ENCODE results near the gene PPIP5K1.

Gene PPIP5K1

DNA sequence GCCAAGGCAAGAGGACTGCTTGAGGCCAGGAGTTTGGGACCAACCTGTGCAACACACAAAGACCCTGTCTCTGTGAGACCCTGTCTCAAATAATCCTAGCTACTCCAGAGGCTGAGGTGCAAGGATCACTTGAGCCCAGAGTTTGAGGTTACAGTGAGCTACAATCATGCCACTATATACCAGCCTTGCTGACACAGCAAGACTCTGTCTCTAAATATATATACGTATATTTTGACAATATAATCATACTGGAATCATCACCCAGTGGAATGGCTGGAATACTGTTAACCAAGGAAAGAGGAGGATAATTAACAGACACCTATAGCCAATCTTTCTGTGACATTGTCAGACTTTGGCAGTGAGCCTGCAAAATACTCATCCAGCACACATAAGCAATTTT, 81.6 kb downstream of the PPIP5K1 start:
- no peak for DNase-seq (ENCODE audit: extremely low read depth, insufficient read length)
- TF ChIP-seq, protein P1, sequence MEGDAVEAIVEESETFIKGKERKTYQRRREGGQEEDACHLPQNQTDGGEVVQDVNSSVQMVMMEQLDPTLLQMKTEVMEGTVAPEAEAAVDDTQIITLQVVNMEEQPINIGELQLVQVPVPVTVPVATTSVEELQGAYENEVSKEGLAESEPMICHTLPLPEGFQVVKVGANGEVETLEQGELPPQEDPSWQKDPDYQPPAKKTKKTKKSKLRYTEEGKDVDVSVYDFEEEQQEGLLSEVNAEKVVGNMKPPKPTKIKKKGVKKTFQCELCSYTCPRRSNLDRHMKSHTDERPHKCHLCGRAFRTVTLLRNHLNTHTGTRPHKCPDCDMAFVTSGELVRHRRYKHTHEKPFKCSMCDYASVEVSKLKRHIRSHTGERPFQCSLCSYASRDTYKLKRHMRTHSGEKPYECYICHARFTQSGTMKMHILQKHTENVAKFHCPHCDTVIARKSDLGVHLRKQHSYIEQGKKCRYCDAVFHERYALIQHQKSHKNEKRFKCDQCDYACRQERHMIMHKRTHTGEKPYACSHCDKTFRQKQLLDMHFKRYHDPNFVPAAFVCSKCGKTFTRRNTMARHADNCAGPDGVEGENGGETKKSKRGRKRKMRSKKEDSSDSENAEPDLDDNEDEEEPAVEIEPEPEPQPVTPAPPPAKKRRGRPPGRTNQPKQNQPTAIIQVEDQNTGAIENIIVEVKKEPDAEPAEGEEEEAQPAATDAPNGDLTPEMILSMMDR (IDR thresholded peaks at IDR 0.05; ENCODE audit: insufficient read depth, low read length, poor library complexity, severe bottlenecking): no peak
- Histone ChIP-seq H3K4me3 (replicated peaks; ENCODE audit: low read depth, low read length) (no peak overlapping the region), H3K27me3 (replicated peaks; ENCODE audit: control insufficient read depth, insufficient read depth, low read length) (no peaks in the 10 kb centered on the region), H3K36me3 (ENCODE audit: control insufficient read depth, insufficient read depth, low read length) (no peaks in the 10 kb centered on the region)

- Histone ChIP-seq H3K4me3 (replicated peaks; ENCODE audit: low read depth, low read length) (no peak overlapping the region), H3K27me3 (replicated peaks; ENCODE audit: control insufficient read depth, insufficient read depth, low read length) (no peaks in the 10 kb centered on the region), H3K36me3 (ENCODE audit: control insufficient read depth, insufficient read depth, low read length) (no peaks in the 10 kb centered on the region)
- no peak for DNase-seq (ENCODE audit: extremely low read depth, insufficient read length)
- TF ChIP-seq, protein P1 (IDR thresholded peaks at IDR 0.05; ENCODE audit: insufficient read depth, low read length, poor library complexity, severe bottlenecking): no peak
These were observed 84.3 kb downstream of the PPIP5K1 start for GRCh38 chr15:43505738-43506137.

DNA sequence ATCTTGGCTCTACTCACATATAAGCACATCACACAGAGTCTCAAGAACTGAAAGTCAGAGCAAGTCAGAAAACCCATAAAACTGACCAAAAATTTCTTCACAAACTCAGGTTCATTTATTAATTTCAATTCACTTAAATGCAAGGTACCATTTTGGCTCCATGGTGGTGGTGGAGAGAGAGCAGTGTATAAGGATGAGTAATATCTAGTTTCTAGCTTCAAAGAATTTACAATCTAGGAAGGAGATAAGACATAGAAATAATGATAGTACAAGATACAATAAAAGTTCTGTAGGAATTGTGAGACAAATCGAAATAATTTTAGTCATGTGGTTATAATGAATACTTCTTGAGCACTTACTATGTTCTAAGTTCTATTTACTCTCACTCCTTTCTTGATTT, 90.4 kb downstream of the PPIP5K1 start:
- no peak for DNase-seq (ENCODE audit: extremely low read depth, insufficient read length)
- TF ChIP-seq, protein P1 (IDR thresholded peaks at IDR 0.05; ENCODE audit: insufficient read depth, low read length, poor library complexity, severe bottlenecking): no peak
- Histone ChIP-seq H3K4me3 (replicated peaks; ENCODE audit: low read depth, low read length) (no peak overlapping the region), H3K36me3 (ENCODE audit: control insufficient read depth, insufficient read depth, low read length) (no peaks in the 10 kb centered on the region), H3K27me3 (replicated peaks; ENCODE audit: control insufficient read depth, insufficient read depth, low read length) (no peaks in the 10 kb centered on the region)

DNA sequence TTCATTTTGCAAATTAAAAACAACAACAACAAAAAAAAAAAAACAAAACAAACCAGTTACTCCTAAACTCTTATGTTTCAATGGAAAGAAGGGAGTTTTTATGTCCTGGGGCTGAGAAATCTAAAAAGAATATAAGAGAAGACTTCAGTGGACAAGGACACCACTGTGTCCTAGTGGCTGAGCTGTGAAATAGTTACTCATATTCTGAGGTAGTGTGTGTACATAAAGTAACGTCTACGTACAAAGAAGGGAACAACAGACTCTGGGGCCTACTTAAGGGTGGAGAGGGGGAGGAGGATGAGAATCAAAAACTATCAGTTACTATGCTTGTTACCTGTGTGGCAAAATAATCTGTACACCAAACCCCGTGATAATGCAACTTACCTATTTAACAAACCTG, 91.0 kb downstream of the PPIP5K1 start:
- Histone ChIP-seq H3K27me3 (replicated peaks; ENCODE audit: control insufficient read depth, insufficient read depth, low read length) (no peaks in the 10 kb centered on the region), H3K4me3 (replicated peaks; ENCODE audit: low read depth, low read length) (no peak overlapping the region), H3K36me3 (ENCODE audit: control insufficient read depth, insufficient read depth, low read length) (no peaks in the 10 kb centered on the region)
- TF ChIP-seq, protein P1 (IDR thresholded peaks at IDR 0.05; ENCODE audit: insufficient read depth, low read length, poor library complexity, severe bottlenecking): no peak
- no peak for DNase-seq (ENCODE audit: extremely low read depth, insufficient read length)

- TF ChIP-seq, protein P1 (IDR thresholded peaks at IDR 0.05; ENCODE audit: insufficient read depth, low read length, poor library complexity, severe bottlenecking): no peak
- no peak overlapping the region; the same call in 1 of the 2 replicates for H3K4me3 ChIP-seq (replicated peaks; ENCODE audit: low read depth, low read length)
These were observed 96.1 kb downstream of the PPIP5K1 start for GRCh38 chr15:43493703-43494472.

More at GRCh38 chr15:43493703-43494472, 96.1 kb downstream of the PPIP5K1 start:
- H3K27me3 ChIP-seq (replicated peaks; ENCODE audit: control insufficient read depth, insufficient read depth, low read length): no peaks in the 10 kb centered on the region
- DNase-seq (ENCODE audit: extremely low read depth, insufficient read length): no peak
- no peaks in the 10 kb centered on the region; the same call in 1 of the 2 replicates for H3K36me3 ChIP-seq (ENCODE audit: control insufficient read depth, insufficient read depth, low read length)

All from GM06990 (cell line).